ENCODE results near the gene ERAP2.

Gene ERAP2

DNA sequence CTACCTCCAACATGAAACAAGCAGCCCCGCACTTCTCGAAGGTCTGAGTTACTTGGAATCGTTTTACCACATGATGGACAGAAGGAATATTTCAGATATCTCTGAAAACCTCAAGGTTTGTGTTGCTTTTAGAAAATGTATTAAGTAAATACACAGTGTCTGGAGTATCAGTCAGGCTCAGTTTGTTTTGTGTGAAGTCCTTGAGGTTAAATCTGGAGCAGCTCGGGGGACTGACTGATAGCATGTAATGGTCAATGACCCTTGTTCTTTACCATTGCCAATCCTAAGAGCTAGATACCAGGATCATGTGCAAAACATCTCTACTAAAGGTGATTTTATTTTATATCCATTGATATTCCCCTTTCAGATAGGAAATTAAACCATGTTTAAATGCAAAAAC is 32.7 kb downstream of the ERAP2 start:
- Histone ChIP-seq H3K4ac (ENCODE audit: low read depth in 1 of 2, low read length in 2 of 2) (no peak overlapping the region), H4K8ac (ENCODE audit: low read length) (no peak overlapping the region), H3K18ac (ENCODE audit: low read depth in 1 of 2, low read length in 2 of 2) (no peak overlapping the region), H3K4me3 (ENCODE audit: insufficient read depth in 1 of 2, low read depth in 1 of 2, low read length in 2 of 2) (no peak overlapping the region), H2BK12ac (ENCODE audit: low read length in 2 of 2) (no peak overlapping the region), H3K79me1 (replicated peaks; ENCODE audit: low read length, poor library complexity, severe bottlenecking) (peaks cover 1% of the 10 kb centered on the region), H3K9ac (ENCODE audit: low read length) (no peak overlapping the region), H2AFZ (ENCODE audit: low read depth, low read length) (no peak overlapping the region), H2BK120ac (ENCODE audit: low read depth, low read length) (no peak overlapping the region), H3K4me2 (ENCODE audit: low read length, poor library complexity, severe bottlenecking) (no peak overlapping the region), H2BK5ac (ENCODE audit: low read depth, low read length, poor library complexity, severe bottlenecking) (no peak overlapping the region), H3K27ac (ENCODE audit: low read length, poor library complexity, severe bottlenecking) (no peak overlapping the region), H3K23ac (ENCODE audit: low read length in 2 of 2) (no peak overlapping the region), H3K9me3 (ENCODE audit: control insufficient read depth, low read length) (no peaks in the 10 kb centered on the region), H3K14ac (ENCODE audit: low read length in 2 of 2) (no peak overlapping the region), H2BK15ac (ENCODE audit: low read depth, poor library complexity, severe bottlenecking) (no peak overlapping the region), H2AK5ac (ENCODE audit: low read length, severe bottlenecking) (no peak overlapping the region), H3K4me1 (ENCODE audit: control insufficient read depth, insufficient read depth, low read depth, low read length) (no peaks in the 10 kb centered on the region), H3K36me3 (ENCODE audit: control insufficient read depth in 1 of 2, insufficient read depth in 2 of 2, low read depth in 1 of 2, low read length in 2 of 2) (peaks cover 6 to 56% of the 10 kb centered on the region in 2 experiments), H3K27me3 (ENCODE audit: control insufficient read depth in 1 of 2, insufficient read depth in 1 of 2, low read length in 2 of 2) (no peaks in the 10 kb centered on the region), H4K91ac (ENCODE audit: low read length) (no peak overlapping the region)
- WGBS: 100% methylated on average over 3 of the region's 4 CpGs
- DNase-seq: no peak

DNA sequence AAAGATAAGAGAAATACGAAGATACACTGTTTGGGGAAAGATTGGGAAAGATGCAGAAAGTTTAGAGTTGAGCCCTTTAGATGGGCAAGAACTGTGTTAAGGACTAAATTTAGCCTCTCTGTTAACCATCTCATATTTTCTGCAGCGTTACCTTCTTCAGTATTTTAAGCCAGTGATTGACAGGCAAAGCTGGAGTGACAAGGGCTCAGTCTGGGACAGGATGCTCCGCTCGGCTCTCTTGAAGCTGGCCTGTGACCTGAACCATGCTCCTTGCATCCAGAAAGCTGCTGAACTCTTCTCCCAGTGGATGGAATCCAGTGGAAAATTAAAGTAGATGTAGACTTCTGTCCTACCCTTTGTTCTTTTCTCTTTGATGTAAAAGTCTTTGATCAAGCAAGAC is 33.1 kb downstream of the ERAP2 start:
- Histone ChIP-seq H3K79me1 (replicated peaks; ENCODE audit: low read length, poor library complexity, severe bottlenecking) (peaks cover 1% of the 10 kb centered on the region), H3K23ac (ENCODE audit: low read length in 2 of 2) (no peak overlapping the region), H3K36me3 (ENCODE audit: control insufficient read depth in 1 of 2, insufficient read depth in 2 of 2, low read depth in 1 of 2, low read length in 2 of 2) (peaks cover 6 to 56% of the 10 kb centered on the region in 2 experiments), H3K18ac (ENCODE audit: low read depth in 1 of 2, low read length in 2 of 2) (no peak overlapping the region), H4K8ac (ENCODE audit: low read length) (peak overlapping the region; percentile 23), H2AK5ac (ENCODE audit: low read length, severe bottlenecking) (no peak overlapping the region), H4K91ac (ENCODE audit: low read length) (no peak overlapping the region), H3K14ac (ENCODE audit: low read length in 2 of 2) (no peak overlapping the region), H2AFZ (ENCODE audit: low read depth, low read length) (no peak overlapping the region), H3K27ac (ENCODE audit: low read length, poor library complexity, severe bottlenecking) (no peak overlapping the region), H3K9me3 (ENCODE audit: control insufficient read depth, low read length) (no peaks in the 10 kb centered on the region), H3K4me2 (ENCODE audit: low read length, poor library complexity, severe bottlenecking) (no peak overlapping the region), H3K4me3 (ENCODE audit: insufficient read depth in 1 of 2, low read depth in 1 of 2, low read length in 2 of 2) (no peak overlapping the region), H2BK12ac (ENCODE audit: low read length in 2 of 2) (no peak overlapping the region), H3K4me1 (ENCODE audit: control insufficient read depth, insufficient read depth, low read depth, low read length) (no peaks in the 10 kb centered on the region), H2BK15ac (ENCODE audit: low read depth, poor library complexity, severe bottlenecking) (no peak overlapping the region), H2BK120ac (ENCODE audit: low read depth, low read length) (no peak overlapping the region), H3K4ac (ENCODE audit: low read depth in 1 of 2, low read length in 2 of 2) (no peak overlapping the region), H3K9ac (ENCODE audit: low read length) (no peak overlapping the region), H3K27me3 (ENCODE audit: control insufficient read depth in 1 of 2, insufficient read depth in 1 of 2, low read length in 2 of 2) (no peaks in the 10 kb centered on the region), H2BK5ac (ENCODE audit: low read depth, low read length, poor library complexity, severe bottlenecking) (no peak overlapping the region)
- DNase-seq: no peak
- 97% methylated on average over 4 of the region's 4 CpGs for WGBS

DNA sequence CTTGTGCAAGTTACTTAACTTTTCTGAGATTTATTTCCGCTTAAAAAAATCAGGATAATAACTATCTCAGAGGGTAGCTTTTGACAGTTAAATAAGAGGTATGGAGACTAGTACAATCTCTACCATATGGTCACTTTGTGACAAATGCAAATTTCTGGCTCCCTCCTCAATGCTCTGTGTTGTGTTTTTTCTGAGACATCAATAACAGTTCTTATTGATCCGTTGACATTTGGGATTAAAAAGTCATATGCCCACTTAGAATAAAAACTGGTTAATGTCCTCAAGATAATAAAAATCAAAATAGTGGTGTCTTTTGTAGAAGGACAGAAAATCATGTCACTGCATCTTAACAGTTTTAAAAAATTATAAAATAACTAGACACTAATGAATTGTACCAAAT is 34.8 kb downstream of the ERAP2 start:
- Histone ChIP-seq H3K23ac (ENCODE audit: low read length in 2 of 2) (no peak overlapping the region), H2BK15ac (ENCODE audit: low read depth, poor library complexity, severe bottlenecking) (no peak overlapping the region), H3K4me1 (ENCODE audit: control insufficient read depth, insufficient read depth, low read depth, low read length) (no peaks in the 10 kb centered on the region), H3K27me3 (ENCODE audit: control insufficient read depth in 1 of 2, insufficient read depth in 1 of 2, low read length in 2 of 2) (no peaks in the 10 kb centered on the region), H2BK12ac (ENCODE audit: low read length in 2 of 2) (no peak overlapping the region), H3K9ac (ENCODE audit: low read length) (no peak overlapping the region), H3K4me2 (ENCODE audit: low read length, poor library complexity, severe bottlenecking) (no peak overlapping the region), H3K79me1 (replicated peaks; ENCODE audit: low read length, poor library complexity, severe bottlenecking) (peaks cover 1% of the 10 kb centered on the region), H3K14ac (ENCODE audit: low read length in 2 of 2) (no peak overlapping the region), H3K27ac (ENCODE audit: low read length, poor library complexity, severe bottlenecking) (no peak overlapping the region), H4K8ac (ENCODE audit: low read length) (no peak overlapping the region), H2AK5ac (ENCODE audit: low read length, severe bottlenecking) (no peak overlapping the region), H3K9me3 (ENCODE audit: control insufficient read depth, low read length) (no peaks in the 10 kb centered on the region), H4K91ac (ENCODE audit: low read length) (no peak overlapping the region), H3K4ac (ENCODE audit: low read depth in 1 of 2, low read length in 2 of 2) (no peak overlapping the region), H3K4me3 (ENCODE audit: insufficient read depth in 1 of 2, low read depth in 1 of 2, low read length in 2 of 2) (no peak overlapping the region), H2BK120ac (ENCODE audit: low read depth, low read length) (no peak overlapping the region), H3K36me3 (ENCODE audit: control insufficient read depth in 1 of 2, insufficient read depth in 2 of 2, low read depth in 1 of 2, low read length in 2 of 2) (peaks cover 6 to 59% of the 10 kb centered on the region in 2 experiments), H3K18ac (ENCODE audit: low read depth in 1 of 2, low read length in 2 of 2) (no peak overlapping the region), H2BK5ac (ENCODE audit: low read depth, low read length, poor library complexity, severe bottlenecking) (no peak overlapping the region), H2AFZ (ENCODE audit: low read depth, low read length) (no peak overlapping the region)
- WGBS: no CpG with 5 or more reads among the region's 2 CpGs
- DNase-seq: no peak

DNA sequence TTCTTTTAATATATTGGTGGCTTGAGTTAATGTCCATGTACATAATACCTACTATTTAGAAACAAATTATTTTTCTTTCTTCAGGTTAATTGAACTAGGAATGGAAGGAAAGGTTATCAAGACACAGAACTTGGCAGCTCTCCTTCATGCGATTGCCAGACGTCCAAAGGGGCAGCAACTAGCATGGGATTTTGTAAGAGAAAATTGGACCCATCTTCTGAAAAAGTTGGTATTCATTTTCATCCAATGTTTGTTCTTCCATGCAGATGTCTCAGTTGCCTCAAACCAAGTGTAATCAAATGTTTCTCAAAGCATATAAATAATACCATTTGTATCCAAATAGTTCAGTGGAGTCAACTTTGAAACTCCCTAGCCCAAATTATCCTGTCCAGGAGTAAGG is 36.9 kb downstream of the ERAP2 start:
- no peaks in the 10 kb centered on the region for H3K27me3 ChIP-seq (ENCODE audit: control insufficient read depth in 1 of 2, insufficient read depth in 1 of 2, low read length in 2 of 2)
- no peak overlapping the region for H3K18ac ChIP-seq (ENCODE audit: low read depth in 1 of 2, low read length in 2 of 2)
- no peaks in the 10 kb centered on the region for H3K9me3 ChIP-seq (ENCODE audit: control insufficient read depth, low read length)
- H4K91ac ChIP-seq (ENCODE audit: low read length): no peak overlapping the region
- no peak overlapping the region for H3K4ac ChIP-seq (ENCODE audit: low read depth in 1 of 2, low read length in 2 of 2)
- no peak overlapping the region for H2AK5ac ChIP-seq (ENCODE audit: low read length, severe bottlenecking)
- no peak overlapping the region for H3K9ac ChIP-seq (ENCODE audit: low read length)
- peaks cover 2% of the 10 kb centered on the region for H3K79me1 ChIP-seq (replicated peaks; ENCODE audit: low read length, poor library complexity, severe bottlenecking)
- H2BK5ac ChIP-seq (ENCODE audit: low read depth, low read length, poor library complexity, severe bottlenecking): no peak overlapping the region
- WGBS: 92% methylated on average over 2 of the region's 2 CpGs
- H3K36me3 ChIP-seq (ENCODE audit: control insufficient read depth in 1 of 2, insufficient read depth in 2 of 2, low read depth in 1 of 2, low read length in 2 of 2): peaks cover 6 to 67% of the 10 kb centered on the region in 2 experiments
- H2BK12ac ChIP-seq (ENCODE audit: low read length in 2 of 2): no peak overlapping the region
- H3K4me3 ChIP-seq (ENCODE audit: insufficient read depth in 1 of 2, low read depth in 1 of 2, low read length in 2 of 2): no peak overlapping the region
- no peak overlapping the region for H4K8ac ChIP-seq (ENCODE audit: low read length)
- H2BK120ac ChIP-seq (ENCODE audit: low read depth, low read length): no peak overlapping the region
- H2AFZ ChIP-seq (ENCODE audit: low read depth, low read length): no peak overlapping the region
- H2BK15ac ChIP-seq (ENCODE audit: low read depth, poor library complexity, severe bottlenecking): no peak overlapping the region
- no peak for DNase-seq
- H3K4me2 ChIP-seq (ENCODE audit: low read length, poor library complexity, severe bottlenecking): no peak overlapping the region
- no peak overlapping the region for H3K14ac ChIP-seq (ENCODE audit: low read length in 2 of 2)
- H3K23ac ChIP-seq (ENCODE audit: low read length in 2 of 2): no peak overlapping the region
- no peaks in the 10 kb centered on the region for H3K4me1 ChIP-seq (ENCODE audit: control insufficient read depth, insufficient read depth, low read depth, low read length)
- no peak overlapping the region for H3K27ac ChIP-seq (ENCODE audit: low read length, poor library complexity, severe bottlenecking)

Data from mesenchymal stem cell (in vitro differentiated cells and primary cell).